ENCODE data around the gene SUN1.

Gene SUN1

DNA sequence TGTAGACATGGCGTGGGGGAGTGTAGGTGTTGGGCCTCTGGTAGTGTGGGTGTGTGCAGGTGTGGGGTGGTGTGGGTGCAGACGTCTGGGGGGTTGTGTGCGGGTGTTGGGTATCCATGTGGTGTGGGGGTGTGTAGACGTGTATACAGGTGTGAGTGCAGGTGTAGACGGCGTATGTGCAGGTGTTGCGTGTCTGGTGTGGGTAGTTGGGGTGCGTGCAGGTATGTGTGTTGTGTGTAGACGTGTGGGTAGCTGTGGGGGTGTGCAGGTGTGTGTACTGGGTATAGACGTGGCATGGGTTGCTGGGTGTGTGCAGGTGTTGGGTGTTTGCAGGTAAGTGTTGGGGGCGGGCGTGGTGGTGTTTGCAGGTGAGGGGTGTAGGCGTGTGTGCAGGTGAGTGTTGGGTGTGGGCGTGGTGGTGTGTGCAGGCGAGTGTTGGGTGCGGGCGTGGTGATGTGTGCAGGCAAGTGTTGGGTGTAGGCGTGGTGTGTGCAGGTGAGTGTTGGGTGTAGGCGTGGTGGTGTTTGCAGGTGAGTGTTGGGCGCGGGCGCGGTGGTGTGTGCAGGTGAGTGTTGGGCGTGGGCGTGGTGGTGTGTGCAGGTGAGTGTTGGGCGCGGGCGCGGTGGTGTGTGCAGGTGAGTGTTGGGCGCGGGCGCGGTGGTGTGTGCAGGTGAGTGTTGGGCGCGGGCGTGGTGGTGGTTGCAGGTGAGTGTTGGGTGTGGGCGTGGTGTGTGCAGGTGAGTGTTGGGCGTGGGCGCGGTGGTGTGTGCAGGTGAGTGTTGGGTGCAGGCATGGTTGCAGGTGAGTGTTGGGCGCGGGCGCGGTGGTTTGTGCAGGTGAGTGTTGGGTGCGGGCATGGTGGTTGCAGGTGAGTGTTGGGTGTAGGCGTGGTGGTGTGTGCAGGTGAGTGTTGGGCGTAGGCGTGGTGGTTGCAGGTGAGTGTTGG is 60.6 kb downstream of the SUN1 start:
- DNase-seq (ENCODE audit: low read depth), result no peak
- H3K4me3 ChIP-seq (ENCODE audit: low read depth, low read length), result no peak overlapping the region
- TF ChIP-seq, protein P1, sequence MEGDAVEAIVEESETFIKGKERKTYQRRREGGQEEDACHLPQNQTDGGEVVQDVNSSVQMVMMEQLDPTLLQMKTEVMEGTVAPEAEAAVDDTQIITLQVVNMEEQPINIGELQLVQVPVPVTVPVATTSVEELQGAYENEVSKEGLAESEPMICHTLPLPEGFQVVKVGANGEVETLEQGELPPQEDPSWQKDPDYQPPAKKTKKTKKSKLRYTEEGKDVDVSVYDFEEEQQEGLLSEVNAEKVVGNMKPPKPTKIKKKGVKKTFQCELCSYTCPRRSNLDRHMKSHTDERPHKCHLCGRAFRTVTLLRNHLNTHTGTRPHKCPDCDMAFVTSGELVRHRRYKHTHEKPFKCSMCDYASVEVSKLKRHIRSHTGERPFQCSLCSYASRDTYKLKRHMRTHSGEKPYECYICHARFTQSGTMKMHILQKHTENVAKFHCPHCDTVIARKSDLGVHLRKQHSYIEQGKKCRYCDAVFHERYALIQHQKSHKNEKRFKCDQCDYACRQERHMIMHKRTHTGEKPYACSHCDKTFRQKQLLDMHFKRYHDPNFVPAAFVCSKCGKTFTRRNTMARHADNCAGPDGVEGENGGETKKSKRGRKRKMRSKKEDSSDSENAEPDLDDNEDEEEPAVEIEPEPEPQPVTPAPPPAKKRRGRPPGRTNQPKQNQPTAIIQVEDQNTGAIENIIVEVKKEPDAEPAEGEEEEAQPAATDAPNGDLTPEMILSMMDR (conservative IDR thresholded peaks at IDR 0.05; ENCODE audit: low read depth, low read length), result no peak

DNA sequence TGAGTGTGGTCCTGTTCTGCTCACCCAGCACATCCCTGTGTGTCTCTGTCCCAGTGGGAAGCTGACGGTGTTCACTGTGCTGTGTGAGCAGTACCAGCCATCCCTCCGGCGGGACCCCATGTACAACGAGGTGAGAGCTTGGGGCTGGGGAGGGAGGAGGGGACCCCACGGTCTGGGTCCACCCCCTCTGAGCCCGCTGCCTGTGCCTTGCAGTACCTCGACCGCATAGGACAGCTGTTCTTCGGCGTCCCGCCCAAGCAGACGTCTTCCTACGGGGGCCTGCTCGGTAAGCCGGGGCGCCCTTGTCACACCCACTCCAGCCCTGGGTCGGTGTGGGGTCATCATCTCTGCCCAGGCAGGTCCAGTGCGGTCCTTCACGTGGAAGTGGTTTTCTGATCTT is 61.4 kb downstream of the SUN1 start:
- TF ChIP-seq, protein P1 (conservative IDR thresholded peaks at IDR 0.05; ENCODE audit: low read depth, low read length), result no peak
- H3K4me3 ChIP-seq (ENCODE audit: low read depth, low read length), result no peak overlapping the region
- no peak for DNase-seq (ENCODE audit: low read depth)

DNA sequence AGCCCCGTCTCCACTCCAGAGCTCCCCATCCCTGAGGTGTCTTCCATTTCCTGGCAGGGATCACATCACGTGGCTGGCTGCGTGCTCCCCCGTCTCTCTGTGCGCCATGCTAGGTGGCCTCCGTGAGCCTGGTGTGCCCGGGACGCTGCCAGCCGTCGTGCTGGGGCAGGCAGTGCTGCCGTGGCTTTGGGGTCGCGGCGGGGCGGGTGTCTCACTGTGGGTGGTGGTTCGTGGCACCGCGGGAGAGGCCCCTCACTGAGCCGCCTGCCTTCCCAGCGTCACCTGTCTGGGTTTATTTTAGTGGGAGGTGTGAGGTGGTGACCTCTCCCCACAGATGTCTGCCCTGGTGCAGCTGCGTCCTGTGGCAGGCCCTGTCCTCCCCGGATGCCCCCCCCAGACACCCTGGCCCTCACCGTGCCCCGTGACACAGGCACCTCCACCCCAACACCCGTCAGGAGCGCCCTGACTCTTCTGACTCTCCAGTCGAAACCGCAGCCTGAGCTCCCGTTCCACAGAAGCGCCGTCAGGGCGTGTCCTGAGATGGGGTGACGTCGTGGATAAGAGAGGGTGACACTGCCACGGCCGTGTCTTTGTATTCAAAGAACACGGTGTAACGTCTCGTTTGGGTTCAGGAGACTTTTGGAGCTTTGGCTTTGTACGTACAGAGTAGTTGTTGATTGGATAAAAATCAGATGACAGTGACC is 62.0 kb downstream of the SUN1 start:
- TF ChIP-seq, protein P1 (conservative IDR thresholded peaks at IDR 0.05; ENCODE audit: low read depth, low read length), result no peak
- no peak for DNase-seq (ENCODE audit: low read depth)
- H3K4me3 ChIP-seq (ENCODE audit: low read depth, low read length), result no peak overlapping the region

DNA sequence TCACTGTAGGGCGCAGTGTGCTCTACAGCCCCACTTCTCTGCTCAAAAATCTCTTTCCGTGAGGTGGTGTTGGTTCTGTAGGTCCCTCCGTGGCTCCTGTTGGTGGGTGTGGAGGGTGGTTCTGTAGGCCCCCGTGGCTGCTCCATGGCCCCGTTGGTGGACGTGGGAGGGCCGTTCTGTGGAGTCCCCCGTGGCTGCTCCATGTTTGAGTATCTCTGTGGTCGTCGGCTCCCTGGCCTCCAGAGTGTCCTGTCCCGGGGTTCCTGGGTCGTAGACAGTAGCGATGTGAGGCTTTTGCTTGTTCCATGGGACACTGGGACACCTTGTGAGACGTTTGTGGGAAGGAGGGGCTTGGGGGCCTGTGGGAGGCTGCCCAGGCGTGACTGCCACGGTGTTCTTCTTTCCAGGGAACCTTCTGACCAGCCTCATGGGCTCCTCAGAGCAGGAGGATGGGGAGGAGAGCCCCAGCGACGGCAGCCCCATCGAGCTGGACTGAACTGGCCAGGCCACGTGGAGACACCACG is 62.7 kb downstream of the SUN1 start:
- no peak overlapping the region for H3K4me3 ChIP-seq (ENCODE audit: low read depth, low read length)
- TF ChIP-seq, protein P1 (conservative IDR thresholded peaks at IDR 0.05; ENCODE audit: low read depth, low read length), result no peak
- no peak for DNase-seq (ENCODE audit: low read depth)

DNA sequence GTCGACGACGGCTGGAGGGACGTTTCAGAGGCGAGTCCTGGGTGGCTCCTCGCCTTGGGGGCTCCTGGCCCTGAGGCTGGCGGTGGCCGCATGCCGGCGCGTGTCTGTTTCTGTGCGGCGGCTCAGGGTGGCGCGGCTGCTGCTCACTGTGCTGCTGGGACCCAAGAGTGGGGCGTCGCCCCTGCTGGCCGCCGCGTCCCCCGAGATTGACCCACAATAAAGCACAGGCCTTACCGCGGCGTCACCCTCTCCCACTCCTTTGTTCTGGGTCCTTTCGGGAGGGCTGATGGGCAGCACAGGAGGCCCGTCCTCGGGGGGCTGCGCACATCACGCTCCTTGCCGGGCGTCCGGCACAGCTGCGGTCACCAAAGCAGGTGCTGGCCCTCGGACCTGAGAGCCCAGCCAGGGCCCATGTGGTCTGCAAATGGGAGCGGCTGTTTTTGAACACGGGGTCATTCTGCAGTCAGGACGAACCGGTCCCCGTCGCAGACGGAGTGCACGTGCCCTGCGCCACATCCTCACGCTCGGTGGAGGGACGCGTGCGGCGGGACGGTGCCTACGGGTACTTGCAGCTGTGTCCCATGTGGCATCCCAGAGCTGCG is 63.3 kb downstream of the SUN1 start:
- TF ChIP-seq, protein P1 (conservative IDR thresholded peaks at IDR 0.05; ENCODE audit: low read depth, low read length), result no peak
- no peak overlapping the region for H3K4me3 ChIP-seq (ENCODE audit: low read depth, low read length)
- no peak for DNase-seq (ENCODE audit: low read depth)

DNA sequence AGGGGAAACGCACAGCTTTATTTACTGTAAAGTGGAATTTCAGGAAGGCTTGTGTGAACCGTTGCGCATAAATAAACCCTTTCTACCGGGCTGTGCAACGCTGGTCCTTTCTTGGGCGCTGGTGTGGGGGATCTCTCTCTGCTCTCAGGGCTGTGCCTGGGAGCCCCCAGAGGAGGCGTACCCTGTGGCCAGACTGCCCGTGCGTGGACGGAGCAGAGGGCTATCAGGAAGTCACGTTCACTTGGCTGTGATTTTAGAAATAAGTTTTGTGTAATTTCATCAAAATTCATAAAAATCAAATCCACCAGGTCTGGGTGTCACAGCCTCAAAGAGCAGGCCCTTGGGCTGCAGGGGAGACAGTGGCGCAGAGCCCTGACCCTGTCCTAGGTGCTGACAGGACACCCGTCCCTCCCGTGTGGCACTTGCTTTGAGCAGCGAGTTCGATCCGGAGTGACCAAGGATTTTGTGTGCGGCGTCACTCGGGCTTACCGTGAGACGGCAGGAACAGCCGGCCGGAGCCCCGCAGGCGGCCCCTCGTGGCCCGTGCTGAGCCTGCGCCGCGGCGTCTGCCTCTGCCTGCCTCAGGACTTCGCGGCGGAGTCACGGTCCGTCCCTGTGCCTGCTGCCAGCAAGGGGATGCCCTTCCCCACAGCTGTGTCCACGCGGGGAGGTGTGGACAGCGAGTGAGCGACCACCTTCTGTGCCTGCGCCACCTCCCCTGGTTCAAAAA is 64.2 kb downstream of the SUN1 start:
- DNase-seq (ENCODE audit: low read depth), result no peak
- H3K4me3 ChIP-seq (ENCODE audit: low read depth, low read length), result no peak overlapping the region
- TF ChIP-seq, protein P1 (conservative IDR thresholded peaks at IDR 0.05; ENCODE audit: low read depth, low read length), result no peak

Data from choroid plexus epithelial cell (primary cell).